SW480 (cell line): ENCODE measurements around the gene HOXA3.

Experiments used
- DNase-seq: peaks from one replicate; pipeline ENCODE4 v3.0.0-alpha.2; 2016; ENCODE audit warnings: low spot score

The HOXA3 gene

DNA sequence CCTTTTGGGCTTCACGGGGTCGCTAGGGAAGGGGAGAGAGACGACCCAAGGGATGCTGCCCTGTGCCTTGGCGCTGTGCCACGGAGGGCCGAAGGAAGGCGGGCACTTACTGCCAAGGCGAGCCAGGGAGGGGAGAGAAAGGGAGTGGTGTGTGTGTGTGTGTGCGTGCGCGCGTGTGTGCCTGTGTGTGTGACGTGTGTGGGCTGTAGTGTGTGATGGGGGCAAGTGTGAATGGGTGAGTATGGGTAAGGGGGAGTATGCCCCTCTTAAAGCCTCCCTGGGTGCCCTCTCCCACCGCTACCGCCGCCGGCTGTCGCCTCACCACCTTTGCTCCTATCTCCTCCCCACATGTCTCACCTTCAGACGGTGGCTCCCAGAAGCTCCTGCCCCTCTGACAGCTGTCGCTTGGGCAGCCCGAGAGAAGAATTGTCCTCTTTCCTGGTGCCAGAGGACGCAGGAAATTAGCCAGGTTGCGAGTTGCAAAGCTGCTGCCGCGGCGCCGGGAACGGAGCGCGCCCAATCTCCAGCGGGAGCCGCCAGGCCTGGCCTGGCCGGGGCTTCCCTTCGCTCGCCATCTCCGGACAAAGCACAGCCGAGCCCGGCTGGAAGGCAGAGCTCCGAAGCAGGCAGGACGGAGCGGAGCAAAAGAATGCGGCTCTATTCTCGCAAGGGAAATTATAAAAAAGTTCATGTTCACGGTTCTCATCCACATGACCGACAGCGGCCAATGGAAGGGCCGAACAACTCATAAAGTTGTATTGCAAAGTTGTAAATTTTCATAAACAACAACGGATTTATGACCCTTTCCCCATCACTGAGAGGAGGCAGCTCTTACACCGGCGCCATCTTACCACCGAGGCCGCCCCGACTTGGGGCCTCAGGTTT lies at the start of gene HOXA3:
TSS of gene HOXA3 (minus strand) at position 653 of the 885 bp plus-strand sequence. CDS start 41,943 bp downstream, outside the sequence.
- peak; percentile 93 for DNase-seq

- DNase-seq = no peak
Measured at GRCh38 chr7:27201580-27202017, 49.2 kb upstream of the HOXA3 start.

DNA sequence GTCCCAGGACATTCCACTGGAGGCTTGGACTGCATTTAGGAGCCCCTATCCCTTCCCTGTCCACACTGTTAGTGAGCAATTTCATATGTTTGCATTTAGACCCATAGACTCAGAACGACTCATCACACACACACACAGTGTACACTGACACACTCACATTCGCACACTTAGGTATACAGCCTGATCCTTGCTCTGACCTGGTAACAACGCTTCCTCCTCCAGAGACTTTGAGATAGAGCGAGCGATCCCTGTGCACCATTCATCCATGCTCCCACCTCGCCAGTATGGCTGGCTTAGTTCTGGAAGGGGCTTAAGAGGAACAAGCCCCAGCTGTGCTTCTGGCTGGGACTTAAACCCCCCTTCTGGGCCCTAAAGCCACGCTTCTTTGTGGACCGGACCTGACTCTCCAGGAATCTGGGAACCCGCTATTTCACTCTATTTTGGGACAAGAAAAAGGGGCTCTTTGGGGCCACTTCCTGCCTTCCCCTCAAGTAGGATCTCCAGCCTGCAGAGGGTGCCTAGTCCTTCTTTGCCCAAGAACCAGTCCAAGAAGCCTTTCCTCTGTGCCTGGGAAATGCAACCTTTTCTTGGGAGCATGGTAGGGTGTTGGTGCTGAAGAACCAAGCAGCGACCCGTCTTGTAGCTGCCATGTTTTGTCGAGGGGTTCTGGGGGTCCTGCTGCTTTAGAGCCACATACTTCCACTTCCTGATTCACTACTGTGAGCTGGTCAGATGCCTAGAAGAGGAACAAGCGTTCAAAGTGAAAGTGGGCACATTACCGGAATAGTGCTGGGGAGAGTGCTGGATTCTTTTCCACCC lies 48.6 kb upstream of the HOXA3 start:
- DNase-seq = peak; percentile 17

- peak; percentile 77 for DNase-seq
Measured at GRCh38 chr7:27199849-27200760, 47.7 kb upstream of the HOXA3 start, which contains the start of gene HOXA13. Gene HOXA13, minus strand, starts transcription at chr7:27200091. Its CDS starts 14 bp downstream, at chr7:27200077.

GRCh38 chr7:27198871-27199801 lies 46.8 kb upstream of the HOXA3 start:
- peak; percentile 61 for DNase-seq

DNA sequence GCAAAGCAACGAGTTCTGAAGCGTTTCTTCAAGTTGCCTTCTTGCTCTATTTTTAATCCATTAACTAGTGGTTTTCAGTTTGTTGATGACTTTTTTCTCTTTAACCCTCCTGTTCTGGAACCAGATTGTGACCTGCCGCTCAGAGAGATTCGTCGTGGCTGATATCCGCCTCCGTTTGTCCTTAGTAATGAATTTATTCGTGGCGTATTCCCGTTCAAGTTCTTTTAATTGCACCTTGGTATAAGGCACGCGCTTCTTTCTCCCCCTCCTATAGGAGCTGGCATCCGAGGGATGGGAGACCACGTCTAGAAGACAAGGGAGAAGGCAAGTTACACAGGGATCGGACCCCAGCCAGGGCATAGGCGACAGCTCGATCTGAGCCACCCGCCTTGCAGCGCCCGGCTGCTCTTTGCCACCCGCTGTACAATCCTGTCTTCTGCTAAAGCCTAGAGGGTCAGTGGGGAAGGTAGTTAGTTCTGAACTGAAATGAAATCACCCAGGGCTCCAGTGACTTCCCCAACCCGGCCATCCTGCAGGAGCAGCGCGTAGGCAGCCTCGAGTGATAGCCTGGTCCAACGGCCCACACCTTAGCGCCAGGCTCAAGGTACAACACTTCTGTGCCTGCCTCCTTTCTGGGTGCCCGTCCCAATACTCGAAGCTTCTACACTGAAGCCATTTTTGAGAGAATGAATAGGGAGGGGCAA lies 45.9 kb upstream of the HOXA3 start:
- peak; percentile 23 for DNase-seq

GRCh38 chr7:27197137-27198042 lies 45.0 kb upstream of the HOXA3 start:
- DNase-seq = no peak

GRCh38 chr7:27196287-27196767 lies 43.9 kb upstream of the HOXA3 start:
- peak; percentile 74 for DNase-seq

GRCh38 chr7:27194686-27195379 lies 42.5 kb upstream of the HOXA3 start:
- DNase-seq = no peak

GRCh38 chr7:27194002-27194352 lies 41.6 kb upstream of the HOXA3 start:
- no peak for DNase-seq

DNA sequence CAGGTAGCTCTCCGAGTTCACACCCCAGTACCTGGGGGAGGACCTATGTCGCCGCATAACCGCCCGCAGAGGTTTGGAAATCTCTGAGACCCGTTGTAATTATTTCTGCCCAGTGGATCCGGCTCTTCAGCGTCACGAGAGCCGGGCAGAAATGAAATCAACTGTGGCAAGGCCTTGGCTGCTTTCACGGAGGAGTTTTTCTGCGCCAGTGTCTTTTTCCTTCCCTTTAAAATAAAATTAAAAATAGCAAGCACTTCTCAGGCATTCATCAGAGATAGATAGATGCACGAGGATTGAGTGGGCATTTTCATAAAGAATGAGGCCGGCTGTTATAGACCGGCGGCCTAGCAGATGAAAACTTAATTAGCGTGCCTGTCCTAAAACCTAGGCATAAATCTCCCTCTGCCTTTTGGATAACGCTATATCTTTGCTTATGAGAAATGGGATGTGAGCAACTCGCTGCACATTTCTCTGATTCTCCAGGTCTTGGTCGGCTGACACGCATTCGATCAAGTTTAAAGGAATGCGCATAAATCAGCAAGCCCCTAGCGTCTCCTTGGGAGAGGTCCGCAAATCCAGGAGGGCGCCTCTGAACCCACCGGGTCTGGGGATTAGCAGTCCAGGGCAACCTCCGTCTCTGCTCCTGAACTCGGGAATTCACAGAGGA lies 41.1 kb upstream of the HOXA3 start:
- DNase-seq = no peak

GRCh38 chr7:27192546-27193334 lies 40.4 kb upstream of the HOXA3 start:
- no peak for DNase-seq

DNA sequence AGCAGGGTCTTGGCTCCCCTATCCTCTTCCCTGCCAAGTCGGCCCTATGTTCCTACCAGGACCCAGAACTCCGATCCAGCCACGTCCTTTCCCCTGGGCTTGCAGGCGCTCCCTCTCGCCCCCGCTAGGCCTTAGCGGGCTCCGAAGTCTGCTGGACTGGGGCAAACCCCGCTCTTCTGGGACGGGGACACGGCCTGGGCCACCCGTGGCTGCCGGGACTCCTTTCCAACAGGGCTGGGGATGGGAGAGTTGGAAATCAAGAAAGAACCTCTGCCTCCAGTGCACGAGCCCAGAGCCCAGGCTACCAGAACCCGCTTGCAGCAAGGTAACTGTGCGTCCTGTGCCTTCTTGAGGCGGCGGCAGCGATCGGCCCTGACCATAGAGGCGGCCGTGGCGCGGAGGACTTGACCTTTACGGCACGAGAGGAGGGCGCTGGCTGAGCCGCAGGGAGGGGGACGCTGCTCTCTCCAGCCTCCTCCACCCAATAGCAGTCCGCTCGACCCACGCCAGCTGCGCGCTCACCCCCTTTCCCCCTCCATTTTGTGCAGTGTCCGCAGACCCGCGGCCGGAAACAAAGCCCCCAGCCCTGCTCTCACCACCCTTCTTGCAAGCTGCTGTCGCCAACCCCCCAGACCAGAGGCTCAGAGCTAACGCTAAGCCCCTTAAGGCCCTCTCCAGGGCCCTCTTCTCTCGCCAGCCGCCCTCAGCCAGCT lies 39.6 kb upstream of the HOXA3 start:
- no peak for DNase-seq

DNA sequence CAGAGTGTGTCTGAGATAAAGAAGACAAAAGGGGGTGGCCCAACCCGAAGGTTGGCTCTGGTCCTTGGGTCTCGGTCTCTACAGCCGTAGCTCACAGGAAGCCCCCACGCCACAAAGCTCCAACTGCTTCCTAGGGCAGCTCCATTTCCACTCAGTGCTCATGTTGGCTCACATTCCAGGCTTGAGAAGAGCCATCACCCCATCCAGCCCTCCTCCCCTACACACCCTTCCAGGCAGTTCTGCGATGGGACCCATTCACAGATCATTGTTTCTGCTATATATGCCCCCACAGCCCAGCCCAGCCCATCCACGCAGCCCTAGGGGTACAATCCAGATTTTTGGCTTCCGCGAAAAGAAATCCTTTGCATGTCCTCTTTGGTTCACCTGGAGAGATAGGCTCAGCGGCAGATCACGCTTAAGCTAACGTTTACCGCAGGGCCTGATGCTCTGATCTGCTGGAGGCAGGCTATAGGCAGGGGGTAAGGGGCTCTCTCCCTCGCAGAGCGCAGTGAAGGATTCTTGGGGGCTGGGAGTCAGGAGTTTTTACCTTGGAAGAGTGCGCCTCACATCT lies 38.9 kb upstream of the HOXA3 start:
- DNase-seq = no peak

GRCh38 chr7:27189997-27190748 lies 37.8 kb upstream of the HOXA3 start:
- DNase-seq = no peak
